Astrocyte of the cerebellum (primary cell): ENCODE results near the gene ALOX12.
A peak's percentile ranks its signal among the peaks of the same experiment; 100 is the strongest.

Source experiments
- DNase-seq: peaks from one replicate; pipeline ENCODE4 v3.0.0-alpha.2; 2011; ENCODE audit warnings: low read depth
- H3K4me3 ChIP-seq: 2 replicates; pipeline ENCODE4 v1.5.1; 2011; ENCODE audit warnings: mild to moderate bottlenecking, low read depth, low read length, moderate library complexity
- in situ Hi-C: cut with HindIII; loops from 2 replicates; pipeline ENCODE4 v1.10.0; 2017; ENCODE audit warnings: low sequenced_read_pairs
- TF ChIP-seq, protein P1 (sequence below): IDR thresholded peaks from 2 replicates; pipeline ENCODE4 v1.5.1; 2012; ENCODE audit warnings: low read length, low read depth, moderate library complexity, mild to moderate bottlenecking; ENCODE audit errors: missing control alignments

ALOX12 gene

GRCh38 chr17:6994118-6994598, 1.7 kb upstream of the ALOX12 start:
- no peak overlapping the region for H3K4me3 ChIP-seq
- DNase-seq: no peak
- TF ChIP-seq, protein P1, sequence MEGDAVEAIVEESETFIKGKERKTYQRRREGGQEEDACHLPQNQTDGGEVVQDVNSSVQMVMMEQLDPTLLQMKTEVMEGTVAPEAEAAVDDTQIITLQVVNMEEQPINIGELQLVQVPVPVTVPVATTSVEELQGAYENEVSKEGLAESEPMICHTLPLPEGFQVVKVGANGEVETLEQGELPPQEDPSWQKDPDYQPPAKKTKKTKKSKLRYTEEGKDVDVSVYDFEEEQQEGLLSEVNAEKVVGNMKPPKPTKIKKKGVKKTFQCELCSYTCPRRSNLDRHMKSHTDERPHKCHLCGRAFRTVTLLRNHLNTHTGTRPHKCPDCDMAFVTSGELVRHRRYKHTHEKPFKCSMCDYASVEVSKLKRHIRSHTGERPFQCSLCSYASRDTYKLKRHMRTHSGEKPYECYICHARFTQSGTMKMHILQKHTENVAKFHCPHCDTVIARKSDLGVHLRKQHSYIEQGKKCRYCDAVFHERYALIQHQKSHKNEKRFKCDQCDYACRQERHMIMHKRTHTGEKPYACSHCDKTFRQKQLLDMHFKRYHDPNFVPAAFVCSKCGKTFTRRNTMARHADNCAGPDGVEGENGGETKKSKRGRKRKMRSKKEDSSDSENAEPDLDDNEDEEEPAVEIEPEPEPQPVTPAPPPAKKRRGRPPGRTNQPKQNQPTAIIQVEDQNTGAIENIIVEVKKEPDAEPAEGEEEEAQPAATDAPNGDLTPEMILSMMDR: no peak
- in situ Hi-C loops: loop anchor here (10.0 kb wide), 1 partner anchor 79 kb away; no protein-coding TSS in a partner anchor

DNA sequence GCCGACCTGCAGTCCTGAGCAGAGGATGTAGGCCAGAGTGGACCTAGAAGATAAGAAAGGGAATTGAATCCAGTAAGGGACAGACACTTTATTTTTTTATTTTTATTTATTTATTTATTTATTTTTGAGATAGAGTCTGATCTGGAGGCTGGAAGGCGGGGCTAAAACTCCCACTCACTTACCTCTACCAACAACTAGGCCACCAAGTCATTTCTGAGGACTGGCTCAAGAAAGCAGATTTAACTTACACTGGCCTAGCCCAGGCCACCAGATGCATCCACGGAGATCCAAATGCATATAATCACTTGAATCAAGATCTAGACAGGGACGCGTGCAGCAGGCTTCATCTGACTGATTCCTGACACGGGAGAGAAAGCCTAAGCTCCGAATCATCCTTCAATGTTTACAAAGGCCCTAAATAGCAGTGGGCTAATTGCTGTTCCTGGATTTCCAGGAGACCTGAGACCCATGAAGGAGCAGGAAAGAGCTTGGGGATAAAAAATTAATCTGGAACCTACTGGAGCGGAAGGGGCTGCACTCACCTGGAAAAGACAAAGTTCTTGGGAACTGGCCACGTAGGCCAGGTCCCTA, 1.1 kb upstream of the ALOX12 start:
- no peak overlapping the region for H3K4me3 ChIP-seq
- TF ChIP-seq, protein P1: no peak
- in situ Hi-C loops: loop anchor here (10.0 kb wide), 1 partner anchor 80 kb away; no protein-coding TSS in a partner anchor
- DNase-seq: no peak

- TF ChIP-seq, protein P1: no peak
- in situ Hi-C loops: loop anchor here (10.0 kb wide), 1 partner anchor 82 kb away; no protein-coding TSS in a partner anchor
- DNase-seq: no peak
- H3K4me3 ChIP-seq: no peak overlapping the region
These were observed 585 bp downstream of the ALOX12 start for GRCh38 chr17:6996256-6997011.

- H3K4me3 ChIP-seq: no peak overlapping the region
- in situ Hi-C loops: loop anchor here (10.0 kb wide), 1 partner anchor 82 kb away; no protein-coding TSS in a partner anchor
- TF ChIP-seq, protein P1: no peak
- DNase-seq: no peak
These were observed 1.3 kb downstream of the ALOX12 start for GRCh38 chr17:6997171-6997570.

- TF ChIP-seq, protein P1: no peak
- in situ Hi-C loops: loop anchor here (10.0 kb wide), 1 partner anchor 84 kb away; no protein-coding TSS in a partner anchor
These were observed 3.1 kb downstream of the ALOX12 start for GRCh38 chr17:6998855-6999508.

GRCh38 chr17:7001318-7001961, 5.6 kb downstream of the ALOX12 start:
- TF ChIP-seq, protein P1: peak; percentile 75
- in situ Hi-C loops: no loop called here
- no peak overlapping the region for H3K4me3 ChIP-seq
- DNase-seq: no peak

More at GRCh38 chr17:6998855-6999508, 3.1 kb downstream of the ALOX12 start:
- H3K4me3 ChIP-seq: no peak overlapping the region
- no peak for DNase-seq
